HepG2 (cell line): ENCODE results near the gene EFNA3. TPM values are rescaled to one million over a fixed set of nuclear protein-coding genes. Genes with fewer than 3 reads are reported as not detected.
A peak's percentile ranks its signal among the peaks of the same experiment; 100 is the strongest.

Source experiments
- BRD4 ChIP-seq: sonication (generic); formaldehyde crosslinking; IDR thresholded peaks from 2 replicates; pipeline ENCODE4 v1.4.0; 2020; ENCODE audit warnings: missing genetic modification reagents
- DMAP1 ChIP-seq: IDR thresholded peaks from 2 replicates; pipeline ENCODE4 v1.6.1; 2016
- KAT7 ChIP-seq: IDR thresholded peaks from 2 replicates; pipeline ENCODE4 v1.6.1; 2018; ENCODE audit warnings: borderline replicate concordance, missing compliant biosample characterization
- KDM2A ChIP-seq: sonication (generic); formaldehyde crosslinking; IDR thresholded peaks from 2 replicates; pipeline ENCODE4 v1.4.0; 2020; ENCODE audit warnings: low read depth, missing genetic modification reagents, borderline replicate concordance
- KDM6A ChIP-seq: IDR thresholded peaks from 2 replicates; pipeline ENCODE4 v1.6.1; 2016; ENCODE audit warnings: low read depth
- LCORL ChIP-seq, 2 experiments: fragments of 450-650 bp in 1 of 2; sonication (generic) in 1 of 2; formaldehyde crosslinking in 1 of 2; IDR thresholded peaks; 2 replicates each; pipeline versions ENCODE4 v1.5.0 to v1.6.1; 2017 to 2020; ENCODE audit warnings: antibody characterized with exemption in 1 of 2, missing genetic modification reagents in 1 of 2
- NFE2L1 ChIP-seq: sonication (generic); formaldehyde crosslinking; IDR thresholded peaks from 2 replicates; pipeline ENCODE4 v1.4.0; 2020; ENCODE audit warnings: missing genetic modification reagents, mild to moderate bottlenecking, borderline replicate concordance
- POLR2AphosphoS5 ChIP-seq: IDR thresholded peaks from 2 replicates; pipeline ENCODE4 v1.6.1; 2012; ENCODE audit warnings: low read depth, low read length
- PPARG ChIP-seq: conservative IDR thresholded peaks from 2 replicates; pipeline ENCODE4 v1.6.1; 2016; ENCODE audit warnings: missing biosample characterization, missing genetic modification reagents
- RAD51 ChIP-seq: fragments of 450-650 bp; IDR thresholded peaks from 2 replicates; pipeline ENCODE4 v1.6.1; 2016; ENCODE audit warnings: borderline replicate concordance
- RBFOX2 ChIP-seq: fragments of 200-400 bp; formaldehyde crosslinking; IDR thresholded peaks from 2 replicates; pipeline ENCODE4 v1.6.1; 2017; ENCODE audit warnings: low read depth, mild to moderate bottlenecking, low read length
- REL ChIP-seq: sonication (generic); formaldehyde crosslinking; conservative IDR thresholded peaks from 2 replicates; pipeline ENCODE4 v1.8.0; 2022; ENCODE audit warnings: mild to moderate bottlenecking, missing genetic modification reagents, moderate library complexity
- SAP130 ChIP-seq: IDR thresholded peaks from 2 replicates; pipeline ENCODE4 v1.6.1; 2016; ENCODE audit warnings: low read depth
- SYNCRIP ChIP-seq: fragments of 200-400 bp; formaldehyde crosslinking; IDR thresholded peaks from 2 replicates; pipeline ENCODE4 v1.6.1; 2018; ENCODE audit warnings: mild to moderate bottlenecking, low read depth, low read length; ENCODE audit not compliant: insufficient read depth
- THAP8 ChIP-seq: sonication (generic); formaldehyde crosslinking; IDR thresholded peaks from 2 replicates; pipeline ENCODE4 v1.5.1; 2020; ENCODE audit warnings: missing genetic modification reagents, mild to moderate bottlenecking, borderline replicate concordance
- ZFYVE20 ChIP-seq: sonication (generic); formaldehyde crosslinking; IDR thresholded peaks from 2 replicates; pipeline ENCODE4 v1.8.0; 2023; ENCODE audit warnings: low read depth, mild to moderate bottlenecking, moderate library complexity, missing genetic modification reagents, borderline replicate concordance
- ZGPAT ChIP-seq: IDR thresholded peaks from 2 replicates; pipeline ENCODE4 v1.6.1; 2016; ENCODE audit warnings: mild to moderate bottlenecking
- ZNF296 ChIP-seq: sonication (generic); formaldehyde crosslinking; conservative IDR thresholded peaks from 2 replicates; pipeline ENCODE4 v1.5.0; 2020; ENCODE audit warnings: mild to moderate bottlenecking, missing genetic modification reagents
- ZNF33A ChIP-seq: sonication (generic); formaldehyde crosslinking; IDR thresholded peaks from 2 replicates; pipeline ENCODE4 v1.5.1; 2020; ENCODE audit warnings: missing genetic modification reagents, mild to moderate bottlenecking, moderate library complexity, borderline replicate concordance
- ZNF570 ChIP-seq: sonication (generic); formaldehyde crosslinking; IDR thresholded peaks from 2 replicates; pipeline ENCODE4 v1.4.0; 2020; ENCODE audit warnings: mild to moderate bottlenecking, missing genetic modification reagents, borderline replicate concordance
- ZNF687 ChIP-seq: sonication (generic); formaldehyde crosslinking; IDR thresholded peaks from 2 replicates; pipeline ENCODE4 v1.5.1; 2020; ENCODE audit warnings: mild to moderate bottlenecking, missing genetic modification reagents, moderate library complexity
- ZNF766 ChIP-seq: sonication (generic); formaldehyde crosslinking; IDR thresholded peaks from 2 replicates; pipeline ENCODE4 v1.5.0; 2020; ENCODE audit warnings: missing genetic modification reagents, borderline replicate concordance
- ZNF788 ChIP-seq: sonication (generic); formaldehyde crosslinking; IDR thresholded peaks from 2 replicates; pipeline ENCODE4 v1.5.0; 2020; ENCODE audit warnings: mild to moderate bottlenecking, missing genetic modification reagents, borderline replicate concordance
- ZNF816 ChIP-seq: sonication (generic); formaldehyde crosslinking; IDR thresholded peaks from 2 replicates; pipeline ENCODE4 v1.8.0; 2022; ENCODE audit warnings: missing genetic modification reagents, mild to moderate bottlenecking, borderline replicate concordance
- polyA plus RNA-seq, 8 experiments: library from polyadenylated mRNA; depleted of rRNA in 3 of 8; stranded (reverse) in 7 of 8; unstranded in 1 of 8; fragments of >200 nt; fragmentation: Illumina TruSeq in 4 of 8; extraction: Trizol in 4 of 8; gene quantifications; 2 replicates each; pipeline versions ENCODE4 v1.2.1 to v1.2.3, GENCODE V29; 2011 to 2016; ENCODE audit warnings: low read depth in 4 of 8, missing spikeins in 1 of 8, mixed read lengths in 1 of 8; ENCODE audit not compliant: insufficient read depth in 1 of 8
- total RNA-seq, 5 experiments: library from RNA; depleted of rRNA; stranded (reverse); fragments of >200 nt; fragmentation: Illumina TruSeq; extraction: Trizol; gene quantifications; 2 replicates each; pipeline ENCODE4 v1.2.3, GENCODE V29; 2016; ENCODE audit warnings: low read depth in 1 of 5
- TF ChIP-seq, protein P1 (sequence below): sonication (generic); formaldehyde crosslinking; conservative IDR thresholded peaks from 2 replicates; pipeline ENCODE4 v1.4.0; 2020; ENCODE audit warnings: missing genetic modification reagents

Gene EFNA3
- total and polyA plus RNA-seq, 2 of the 13 experiments (the other 11 are each of a cell fraction or from before 2014, with no cell fraction given), result 1.0 to 5.7 TPM

GRCh38 chr1:155131285-155131684, 52.6 kb downstream of the EFNA3 start (continued):
- TF ChIP-seq, protein P1, sequence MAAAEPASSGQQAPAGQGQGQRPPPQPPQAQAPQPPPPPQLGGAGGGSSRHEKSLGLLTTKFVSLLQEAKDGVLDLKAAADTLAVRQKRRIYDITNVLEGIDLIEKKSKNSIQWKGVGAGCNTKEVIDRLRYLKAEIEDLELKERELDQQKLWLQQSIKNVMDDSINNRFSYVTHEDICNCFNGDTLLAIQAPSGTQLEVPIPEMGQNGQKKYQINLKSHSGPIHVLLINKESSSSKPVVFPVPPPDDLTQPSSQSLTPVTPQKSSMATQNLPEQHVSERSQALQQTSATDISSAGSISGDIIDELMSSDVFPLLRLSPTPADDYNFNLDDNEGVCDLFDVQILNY (CRISPR knock-in tag), result no peak
- TF ChIP-seq ZNF570 (no peak), REL (CRISPR knock-in tag) (no peak), BRD4 (CRISPR knock-in tag) (no peak), DMAP1 (CRISPR knock-in tag) (no peak), SAP130 (CRISPR knock-in tag) (0 out of 2 replicates have a peak, but pooled peaks have one; percentile 19), ZFYVE20 (no peak), THAP8 (CRISPR knock-in tag) (no peak), LCORL (IDR thresholded peaks at IDR 0.05) (no peak), LCORL (CRISPR knock-in tag; IDR thresholded peaks at IDR 0.05) (0 out of 2 replicates have a peak, but pooled peaks have one; percentile 15), ZNF33A (no peak), NFE2L1 (CRISPR knock-in tag) (no peak), SYNCRIP (no peak), RAD51 (no peak), KDM2A (CRISPR knock-in tag) (no peak), ZNF788 (CRISPR knock-in tag) (no peak), PPARG (no peak), KAT7 (CRISPR knock-in tag) (0 out of 2 replicates have a peak, but pooled peaks have one; percentile 12), KDM6A (CRISPR knock-in tag) (no peak), POLR2AphosphoS5 (peak; percentile 39), RBFOX2 (peak; percentile 78), ZNF766 (no peak), ZNF296 (CRISPR knock-in tag) (no peak), ZNF687 (CRISPR knock-in tag) (peak; percentile 69), ZGPAT (CRISPR knock-in tag) (0 out of 2 replicates have a peak, but pooled peaks have one; percentile 4), ZNF816 (CRISPR knock-in tag) (no peak)
